ENCODE measurements around the gene RPLP1.

- TF ChIP-seq POLR2A (IDR thresholded peaks at IDR 0.05) (no peak), CTCF (IDR thresholded peaks at IDR 0.05) (no peak)
Observed at GRCh38 chr15:69469467-69470201, 17.0 kb downstream of the RPLP1 start.
